ENCODE data around the gene CLSTN2.

Gene CLSTN2

DNA sequence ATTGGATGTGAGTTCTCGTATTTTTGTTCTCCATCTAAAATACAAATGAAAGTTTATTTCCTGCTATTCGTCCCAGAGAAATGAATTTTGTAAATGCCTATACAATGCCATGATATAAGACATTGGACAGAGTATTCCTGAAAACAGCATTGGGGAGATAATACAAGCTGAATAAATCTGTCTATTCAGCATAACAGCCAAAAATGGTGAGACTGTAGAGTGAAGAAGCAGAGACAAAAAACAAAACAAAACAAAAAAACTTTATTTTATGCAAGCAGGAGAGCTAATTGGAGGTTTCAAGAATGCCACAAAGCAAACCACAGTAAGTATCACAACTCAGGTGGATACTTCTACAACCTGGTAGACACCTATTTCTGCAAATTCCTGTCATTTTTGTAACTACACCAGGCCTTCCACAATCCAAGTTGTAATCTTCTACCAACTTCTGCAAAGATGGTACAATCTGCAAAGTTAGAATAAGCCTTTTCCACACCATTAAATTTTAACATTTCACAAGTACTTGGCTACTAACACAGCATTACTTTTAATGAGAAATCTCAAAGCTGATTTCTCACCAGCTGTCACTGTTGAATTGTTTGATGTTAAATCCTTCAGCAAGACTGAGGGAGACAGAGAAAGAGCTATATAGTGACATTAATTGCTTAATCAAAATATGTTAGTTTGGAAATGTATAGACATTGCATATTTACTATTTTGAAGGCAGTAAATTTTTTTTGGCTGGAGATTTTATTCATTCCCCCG, 163.1 kb downstream of the CLSTN2 start:
- no peak for DNase-seq

DNA sequence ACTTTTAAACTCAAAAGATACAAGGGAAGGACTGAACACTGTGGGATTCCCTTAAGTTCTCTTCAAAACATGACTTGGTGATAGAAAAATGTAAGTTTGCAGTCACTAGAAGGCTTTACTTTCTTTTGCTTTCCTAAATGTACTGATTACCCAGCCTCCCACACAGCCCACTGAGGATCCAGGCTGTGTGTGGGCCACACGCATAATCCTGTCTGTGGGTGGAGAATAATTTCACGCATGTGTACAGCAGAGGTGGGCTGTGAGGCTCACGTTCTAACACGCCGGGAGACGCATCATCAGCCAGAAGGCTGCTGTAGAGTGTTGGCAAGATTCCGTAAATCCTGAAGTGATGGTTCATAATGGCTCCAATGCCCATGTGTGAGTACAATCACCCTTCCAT, 165.5 kb downstream of the CLSTN2 start:
- DNase-seq = no peak

DNA sequence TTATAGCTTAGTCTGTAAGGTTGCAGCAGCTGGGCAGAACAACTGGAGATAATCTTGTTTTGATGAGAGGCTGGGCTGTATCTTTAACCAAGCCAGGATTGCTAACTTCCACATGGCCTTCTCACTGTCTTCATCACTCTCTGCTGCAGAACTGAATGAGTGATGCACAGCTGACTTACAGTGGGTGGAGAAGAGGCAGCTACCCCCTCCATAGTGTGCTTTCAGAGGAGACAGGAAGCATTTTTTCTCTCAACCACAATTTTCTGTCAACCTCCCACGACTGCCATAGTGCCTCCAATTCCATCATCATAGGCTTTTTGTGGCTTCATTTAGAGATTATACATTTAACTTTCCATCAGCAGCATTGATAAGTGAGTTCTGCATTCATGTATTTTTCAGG, 168.2 kb downstream of the CLSTN2 start:
- DNase-seq = no peak

DNA sequence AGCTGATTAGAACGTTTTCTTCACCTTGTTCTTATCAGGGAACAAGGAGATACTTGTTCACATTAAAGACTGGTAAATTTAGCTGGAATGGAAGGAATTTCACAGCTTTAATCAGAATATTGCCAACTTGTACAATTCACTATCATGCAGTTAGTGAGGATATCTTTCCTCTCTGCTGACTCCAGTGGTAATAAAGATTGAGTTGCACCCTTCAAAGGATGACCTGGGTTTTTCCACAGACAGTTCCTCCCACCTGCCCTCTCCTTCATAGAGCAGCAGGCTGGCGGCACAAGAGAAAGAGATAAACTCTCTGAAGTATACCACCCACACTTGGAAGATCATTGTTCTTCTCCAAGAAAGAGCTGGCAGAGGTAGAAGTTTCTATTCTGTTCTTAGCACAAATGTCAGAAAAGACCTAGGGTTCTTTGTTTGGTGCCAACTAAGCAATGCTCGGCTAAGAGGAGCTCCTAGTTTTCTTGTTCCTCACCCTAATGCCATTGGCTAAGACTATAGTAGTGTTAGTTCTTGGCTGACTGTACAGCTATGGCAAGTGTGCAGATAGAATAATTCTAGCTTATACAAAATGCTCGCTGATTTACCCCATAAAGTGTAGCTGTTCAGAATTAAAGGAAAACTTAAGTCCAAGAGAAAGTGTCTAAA, 169.1 kb downstream of the CLSTN2 start:
- no peak for DNase-seq

DNA sequence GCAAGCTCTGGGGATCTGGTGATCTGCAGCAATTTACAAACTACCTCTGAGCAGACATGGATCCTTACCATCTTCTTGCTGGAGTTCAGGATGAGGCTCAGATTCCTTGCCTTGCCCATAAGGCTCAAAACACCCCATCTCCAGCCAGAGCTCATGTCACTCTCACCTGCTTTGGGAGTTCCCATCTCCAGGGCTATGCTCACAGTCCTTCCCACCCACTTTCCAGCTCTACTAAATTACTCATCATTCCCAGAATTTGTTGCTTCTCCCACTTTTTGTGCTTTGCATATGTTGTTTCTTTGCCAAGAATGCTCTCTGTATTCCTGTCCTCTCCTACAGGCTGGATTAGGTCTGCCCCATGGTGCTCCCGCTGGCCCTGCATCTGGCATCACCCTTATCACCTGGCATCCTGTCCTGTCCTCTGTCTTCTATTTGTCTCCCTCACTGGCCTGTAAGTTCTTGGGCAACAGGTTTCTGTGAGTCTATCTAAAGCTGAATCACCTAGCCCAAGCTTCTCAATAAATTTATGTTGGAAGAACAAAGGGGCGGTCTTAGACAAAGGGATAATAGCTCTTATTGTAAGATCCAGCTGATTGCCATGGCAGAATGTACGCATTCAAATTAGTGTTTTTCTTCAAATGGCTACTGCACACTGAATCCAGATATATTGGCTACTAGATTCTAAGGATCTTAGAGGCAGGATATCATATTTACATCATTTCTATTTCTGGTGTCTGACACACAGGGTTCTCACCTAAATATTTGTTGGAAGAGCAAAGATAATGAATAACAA, 179.2 kb downstream of the CLSTN2 start:
- no peak for DNase-seq

DNA sequence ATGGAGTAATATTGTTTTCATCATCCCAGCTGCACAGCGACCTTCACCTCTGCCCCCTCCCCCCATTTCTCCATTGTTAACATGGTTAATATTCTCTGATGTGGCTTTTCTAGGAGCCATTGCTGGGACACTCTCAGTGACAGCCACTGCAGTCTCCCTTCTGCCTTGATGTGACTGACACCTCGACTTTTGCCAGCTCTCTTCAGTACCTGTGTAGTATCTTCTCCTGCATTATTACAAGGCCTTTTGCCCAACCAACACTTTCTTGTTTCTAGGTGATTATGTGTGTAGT, 179.8 kb downstream of the CLSTN2 start:
- no peak for DNase-seq

DNA sequence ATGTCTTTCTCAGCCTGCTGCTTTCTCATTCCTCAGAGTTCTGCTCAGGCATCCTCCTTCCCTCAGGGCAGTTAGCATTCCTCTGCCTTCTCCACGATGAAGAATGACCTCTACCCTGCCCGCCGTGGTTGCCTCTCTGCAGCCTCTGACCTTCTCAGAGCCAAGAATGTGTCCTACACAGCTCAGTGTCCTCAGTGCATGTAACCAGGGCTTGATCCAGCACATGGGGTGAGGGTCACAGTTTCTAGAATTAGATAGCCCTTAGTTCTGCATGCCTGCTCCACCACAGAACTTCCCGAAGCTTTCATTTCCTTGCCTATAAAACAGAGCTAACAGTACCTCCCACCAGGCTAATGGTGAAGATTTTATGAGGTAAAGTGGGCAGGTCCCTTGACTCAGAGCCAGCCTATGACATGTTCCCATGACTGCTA, 182.1 kb downstream of the CLSTN2 start:
- no peak for DNase-seq

DNA sequence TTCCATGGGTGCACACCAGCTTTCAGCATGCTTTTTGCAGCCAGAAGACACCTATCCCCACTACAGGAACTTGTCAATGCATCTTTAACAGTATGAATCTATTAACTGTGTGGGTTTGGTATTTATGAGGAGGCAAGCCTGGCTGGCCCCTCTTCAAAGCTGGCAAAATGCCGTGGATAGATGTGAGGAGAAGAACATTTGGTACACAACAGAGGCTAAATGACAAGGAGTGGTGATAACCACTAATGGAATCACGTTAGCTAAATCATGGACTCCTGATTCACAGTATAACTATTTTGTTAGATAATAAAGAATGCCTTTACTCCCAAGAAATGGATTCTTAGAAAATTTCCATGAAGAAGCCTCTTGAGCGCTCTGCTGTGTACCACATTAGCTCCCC, 187.2 kb downstream of the CLSTN2 start:
- DNase-seq = no peak

DNA sequence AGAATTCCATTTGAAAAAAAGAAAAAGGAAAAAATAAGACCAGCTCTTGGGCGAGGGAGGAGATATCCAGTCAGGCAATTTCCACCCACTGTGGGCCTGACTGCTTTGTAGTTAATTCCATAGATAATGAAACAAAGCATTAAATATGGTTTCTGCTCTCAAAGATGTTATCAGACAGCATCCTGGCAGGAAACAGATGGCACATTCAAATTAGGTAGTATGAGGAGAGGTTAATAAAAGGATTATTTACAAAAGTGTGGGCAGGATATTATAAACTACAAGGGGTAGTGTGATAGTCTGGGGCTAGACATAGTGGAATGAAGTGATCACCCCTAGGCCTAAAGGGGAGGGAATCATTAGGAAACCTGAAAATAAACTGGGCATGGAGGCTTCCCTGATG, 193.2 kb downstream of the CLSTN2 start:
- no peak for DNase-seq

DNA sequence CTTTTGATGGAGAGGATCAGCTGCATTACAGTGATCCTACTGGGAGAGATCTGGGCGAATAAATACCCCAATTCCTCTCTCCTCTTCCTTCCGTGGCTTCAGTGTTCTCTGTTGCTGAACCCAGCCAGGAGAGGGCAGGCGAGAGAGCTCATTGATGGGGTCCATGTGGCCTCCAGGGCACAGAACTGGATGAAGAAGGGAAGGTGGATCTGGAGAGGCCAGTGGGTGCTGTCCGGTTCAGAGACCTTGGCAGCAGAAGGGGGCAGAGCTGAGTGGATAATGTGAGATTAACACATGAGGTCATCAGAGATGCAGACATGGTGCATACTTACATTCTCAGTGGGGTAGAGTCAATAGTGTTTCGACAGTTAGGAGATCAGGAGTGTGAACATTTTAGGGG, 193.6 kb downstream of the CLSTN2 start:
- no peak for DNase-seq

DNA sequence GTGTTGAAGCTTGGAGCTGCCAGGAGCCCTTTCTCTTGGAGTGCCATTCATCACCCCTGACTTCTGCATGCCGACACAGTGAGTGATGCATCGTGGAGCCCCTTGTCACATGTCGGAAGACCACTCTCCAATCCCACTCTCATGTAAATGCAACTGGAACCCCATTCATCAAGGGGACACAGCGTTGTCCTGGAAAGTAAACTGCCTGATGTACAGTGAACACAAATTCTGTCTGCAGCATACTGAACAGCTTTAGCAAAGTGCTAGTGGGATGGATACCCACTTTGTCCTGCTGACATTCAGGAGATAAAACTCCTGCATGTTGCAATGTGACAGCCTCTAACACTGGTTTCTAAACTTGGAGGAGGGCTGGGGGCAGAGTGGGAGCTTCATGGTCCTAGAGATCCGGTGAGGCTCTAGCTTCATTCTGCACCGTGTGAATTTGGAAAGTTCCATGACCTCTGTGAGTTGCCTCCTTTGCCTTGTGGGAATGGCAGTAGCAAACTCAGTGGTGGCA, 194.8 kb downstream of the CLSTN2 start:
- DNase-seq = no peak

DNA sequence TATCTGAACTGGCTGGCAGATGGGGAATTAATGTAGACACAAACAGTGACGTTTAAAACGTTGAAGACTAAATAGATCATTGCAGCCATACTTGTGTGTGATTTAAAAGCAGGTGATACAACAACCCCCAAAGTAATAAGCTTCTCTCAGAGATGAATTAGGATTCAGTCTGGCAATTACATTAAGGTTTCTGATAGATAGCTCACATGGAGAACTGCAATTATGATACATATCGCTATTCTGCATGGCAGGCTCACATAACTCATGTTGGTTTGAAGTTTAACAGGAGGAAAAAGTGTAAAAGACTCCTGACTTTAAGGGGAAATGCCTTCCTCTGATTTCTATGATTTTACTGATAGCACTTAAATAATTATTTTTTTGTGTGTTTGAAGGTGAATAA, 196.9 kb downstream of the CLSTN2 start:
- no peak for DNase-seq

DNA sequence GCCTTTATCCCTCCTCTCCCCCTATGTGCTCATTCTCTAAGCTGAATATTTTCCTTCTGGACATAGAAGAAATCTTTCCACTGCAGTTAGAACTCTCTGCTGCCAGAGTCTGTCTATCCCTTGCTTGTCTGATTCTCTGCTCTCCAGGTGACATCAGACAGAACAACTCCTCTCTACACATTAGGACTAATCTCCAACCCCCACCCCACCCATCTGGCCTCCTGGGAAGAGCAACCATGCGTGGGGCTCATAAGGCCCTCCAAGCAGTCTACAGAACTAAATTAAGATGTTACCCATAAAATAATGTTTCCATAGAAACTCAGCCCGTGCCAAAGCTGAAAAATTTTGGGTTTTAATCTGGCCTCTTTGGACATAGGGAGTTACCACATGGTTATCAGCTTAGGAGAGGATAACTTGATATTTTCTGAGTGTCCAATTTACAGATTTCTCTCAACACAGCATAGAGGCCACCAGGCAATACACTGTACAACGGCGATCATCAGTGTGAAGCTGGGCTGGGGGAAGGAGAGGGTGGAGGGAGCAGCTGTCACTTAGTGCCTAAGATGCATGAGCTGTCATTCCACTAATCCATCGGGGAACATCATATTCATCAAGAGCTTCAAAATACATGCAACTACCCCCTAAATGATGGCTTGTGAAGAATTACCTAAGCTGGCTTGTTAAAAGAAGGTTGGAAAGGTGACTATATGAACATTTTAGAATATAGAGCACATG, 199.4 kb downstream of the CLSTN2 start:
- DNase-seq = no peak

DNA sequence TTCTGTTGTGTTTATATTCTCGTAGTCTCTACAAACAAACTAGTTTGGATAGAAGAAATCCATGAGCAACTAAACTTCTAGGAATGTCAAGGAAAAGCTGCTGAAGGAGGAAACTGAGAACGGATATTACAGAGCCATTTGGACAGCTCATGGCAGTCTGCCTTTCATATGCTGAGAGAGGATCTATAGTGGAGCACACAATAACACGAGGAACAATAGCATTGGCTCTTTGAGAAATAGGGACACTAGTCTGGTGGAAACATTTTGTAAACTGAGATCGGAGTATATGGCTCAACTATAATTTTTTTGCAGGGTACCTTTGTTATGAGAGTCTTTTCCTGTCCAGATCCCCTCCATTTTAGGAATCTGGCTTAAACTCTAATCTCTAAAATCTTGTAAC, 200.5 kb downstream of the CLSTN2 start:
- no peak for DNase-seq

DNA sequence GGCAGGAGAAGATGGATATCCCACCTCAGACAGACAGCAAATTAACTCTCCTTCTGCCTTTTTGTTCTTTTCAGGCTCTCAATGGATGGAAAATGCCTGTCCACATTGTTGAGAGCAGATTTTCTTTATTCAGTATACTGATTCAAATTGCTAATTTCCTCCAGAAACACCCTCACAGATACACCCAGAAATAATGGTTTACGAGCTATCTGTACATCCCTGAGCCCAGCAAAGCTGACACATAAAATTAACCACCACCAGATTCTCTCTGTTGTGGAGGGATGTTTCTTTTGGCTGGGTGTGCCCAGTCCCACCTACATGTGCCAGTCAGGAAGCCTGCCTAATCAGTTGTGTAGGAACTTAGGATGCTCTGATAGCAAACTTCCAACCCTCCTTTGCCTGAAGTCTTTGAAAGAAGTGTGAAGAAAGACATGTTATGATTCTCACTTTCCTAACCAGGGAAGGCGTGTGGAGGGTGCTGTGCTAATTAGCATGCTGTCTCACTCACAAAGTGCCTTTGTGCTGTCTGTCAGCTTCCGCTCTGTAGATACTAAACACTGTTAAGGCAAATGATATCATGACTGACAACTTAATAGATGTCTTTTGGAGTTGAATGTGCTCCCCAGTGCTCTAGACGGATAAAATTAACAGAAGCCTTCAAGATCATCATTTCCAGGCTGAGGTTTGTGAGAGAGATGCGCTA, 208.5 kb downstream of the CLSTN2 start:
- no peak for DNase-seq

DNA sequence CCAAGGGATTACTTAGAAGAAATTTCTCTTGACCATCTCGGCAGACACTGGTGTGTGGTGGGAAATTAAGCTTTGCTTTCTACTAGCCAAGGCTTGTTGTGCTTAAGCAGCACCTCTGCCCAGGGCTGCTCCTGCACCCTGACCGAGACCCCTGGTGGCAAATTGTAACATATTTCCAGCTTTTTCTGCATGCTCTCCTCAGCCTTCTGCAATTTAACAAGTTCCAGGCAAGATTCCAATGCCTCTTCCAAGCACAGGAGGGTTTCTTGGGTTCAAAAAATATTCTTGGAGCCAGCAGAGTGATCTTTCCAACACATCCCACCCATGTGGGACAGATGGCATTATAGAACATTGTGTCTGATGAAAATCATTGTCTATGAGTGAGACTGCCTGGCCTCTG, 210.5 kb downstream of the CLSTN2 start:
- no peak for DNase-seq

DNA sequence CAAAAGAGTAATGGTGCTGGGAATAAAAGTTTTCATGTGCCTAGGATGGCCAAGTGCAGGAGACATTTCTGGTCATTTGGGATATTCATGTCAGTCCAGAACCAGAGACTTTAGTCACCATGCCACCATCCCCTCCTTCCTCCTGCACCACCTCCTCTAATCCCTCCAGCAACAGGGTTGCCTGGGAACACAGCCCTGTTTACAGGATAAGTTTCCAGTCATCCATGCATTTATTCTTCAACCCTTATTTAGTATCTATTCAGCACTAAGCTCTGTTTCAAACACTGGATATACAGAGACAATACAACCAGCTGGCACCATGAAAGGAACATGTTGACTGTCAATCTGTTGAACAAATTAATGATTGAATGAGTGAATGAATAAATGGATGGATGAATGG, 211.7 kb downstream of the CLSTN2 start:
- DNase-seq = no peak

DNA sequence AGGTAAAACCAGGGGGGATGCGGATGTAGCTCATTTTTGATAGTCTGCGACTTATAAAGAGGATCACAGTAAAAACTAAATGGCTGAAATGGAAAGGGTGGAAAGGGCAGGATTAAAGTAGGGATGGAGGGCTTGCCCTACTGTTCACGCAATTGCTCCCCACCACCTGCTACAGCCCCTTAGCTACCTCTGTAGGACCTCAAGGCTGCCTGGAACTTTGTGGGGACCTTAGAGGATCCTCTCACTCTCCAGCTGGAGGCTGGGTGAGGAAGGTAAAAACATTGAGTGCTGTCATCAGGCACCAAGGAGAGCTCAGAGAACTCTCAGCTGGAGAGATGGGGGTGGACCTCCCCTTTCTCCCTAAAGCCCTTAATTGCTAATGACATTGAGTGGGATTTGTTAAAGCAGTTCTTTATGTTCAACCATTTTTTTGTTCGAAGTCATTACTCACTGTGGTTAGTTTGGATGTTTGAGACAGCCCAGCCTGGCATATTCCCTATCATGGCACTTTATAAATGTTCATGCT, 213.0 kb downstream of the CLSTN2 start:
- DNase-seq = no peak

DNA sequence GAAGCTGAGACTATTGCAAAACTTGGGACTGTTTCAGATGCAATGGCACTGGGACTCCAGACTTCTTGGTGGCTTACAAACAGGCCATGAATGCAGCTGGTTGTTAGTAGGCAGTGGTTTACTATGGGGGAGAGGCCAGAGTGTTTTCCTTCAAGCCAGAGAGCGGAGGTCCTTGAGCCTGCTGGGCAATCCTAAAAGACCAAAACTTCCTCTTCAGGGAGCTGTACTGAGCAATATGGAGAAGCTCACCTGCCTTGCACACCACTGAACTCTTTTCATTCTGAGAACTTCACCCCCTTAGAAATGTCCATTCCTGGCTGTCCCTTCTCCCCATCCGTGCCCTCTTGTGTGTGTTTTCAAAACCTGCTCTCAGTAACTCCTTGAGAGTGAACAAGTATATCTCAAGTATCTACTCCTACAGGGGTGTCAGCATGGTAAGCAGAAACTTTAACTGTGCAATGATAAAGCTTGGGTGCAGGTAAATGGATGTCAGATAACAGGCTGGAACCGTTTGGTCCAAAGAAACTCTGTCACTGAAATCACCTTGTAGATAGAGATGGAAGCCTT, 213.9 kb downstream of the CLSTN2 start:
- no peak for DNase-seq

DNA sequence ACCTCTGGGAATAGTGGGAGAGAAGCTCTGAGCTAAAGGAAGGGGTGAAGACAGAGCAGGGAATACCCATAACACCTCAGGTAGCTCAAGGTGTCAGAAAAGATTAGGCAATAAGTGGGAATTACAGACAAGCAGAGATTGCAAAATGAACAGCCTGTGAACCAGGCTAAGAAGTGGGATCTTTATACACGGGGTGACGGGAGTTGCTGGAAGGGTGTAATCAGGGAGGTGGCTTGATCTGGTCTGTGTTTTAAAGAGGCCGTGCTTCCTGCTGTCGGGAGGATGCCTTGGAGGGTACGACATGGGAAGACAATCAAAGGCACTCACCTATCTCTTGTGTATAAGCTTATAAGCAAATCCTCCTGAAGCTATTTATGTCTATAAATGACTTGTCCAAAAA, 216.3 kb downstream of the CLSTN2 start:
- DNase-seq = no peak

DNA sequence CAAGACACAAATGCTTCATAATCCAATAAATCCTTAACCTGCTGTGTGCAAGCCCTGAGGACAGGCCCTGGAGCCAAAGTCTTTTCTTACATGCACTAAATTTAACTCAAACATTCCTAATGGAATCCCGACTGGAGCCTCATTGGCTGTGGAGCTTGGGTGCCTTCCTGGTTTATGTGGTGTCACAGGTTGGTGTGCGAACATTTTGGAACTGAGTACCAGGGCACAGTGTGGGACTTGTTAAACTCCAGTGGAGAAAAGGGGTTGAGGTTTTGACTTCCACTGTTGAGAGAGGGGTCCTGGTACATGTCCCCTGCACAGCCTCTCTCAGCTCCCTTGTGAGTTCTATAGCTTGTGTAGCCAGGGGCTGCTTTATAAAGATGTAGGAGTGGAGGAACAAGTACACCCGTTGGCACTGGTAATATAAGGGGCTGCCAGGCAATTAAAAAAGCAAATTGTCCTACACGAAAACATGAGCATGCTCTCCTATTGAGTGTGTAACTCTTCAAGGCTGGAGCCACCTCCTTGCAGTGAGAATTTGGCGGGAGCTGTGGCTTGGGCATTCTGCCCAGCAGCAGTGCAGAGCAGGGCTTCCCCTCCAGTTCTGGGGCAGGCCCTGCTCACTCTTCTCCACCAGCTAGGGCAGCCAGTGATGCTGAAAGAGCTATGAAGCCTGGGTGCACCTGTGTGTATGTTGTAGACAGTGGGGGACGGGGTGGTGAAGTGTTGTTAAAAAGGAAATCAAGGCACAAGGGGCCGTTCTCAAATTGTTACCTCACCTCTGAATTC, 218.1 kb downstream of the CLSTN2 start:
- DNase-seq = no peak
